Middle frontal gyrus (tissue), 1 donor: ENCODE measurements around the gene GAPDHS.

Experiments
- DNase-seq: peaks from one replicate; pipeline ENCODE4 v3.0.0-alpha.2; 2015; ENCODE audit warnings: low spot score; ENCODE audit errors: extremely low spot score

The GAPDHS gene

DNA sequence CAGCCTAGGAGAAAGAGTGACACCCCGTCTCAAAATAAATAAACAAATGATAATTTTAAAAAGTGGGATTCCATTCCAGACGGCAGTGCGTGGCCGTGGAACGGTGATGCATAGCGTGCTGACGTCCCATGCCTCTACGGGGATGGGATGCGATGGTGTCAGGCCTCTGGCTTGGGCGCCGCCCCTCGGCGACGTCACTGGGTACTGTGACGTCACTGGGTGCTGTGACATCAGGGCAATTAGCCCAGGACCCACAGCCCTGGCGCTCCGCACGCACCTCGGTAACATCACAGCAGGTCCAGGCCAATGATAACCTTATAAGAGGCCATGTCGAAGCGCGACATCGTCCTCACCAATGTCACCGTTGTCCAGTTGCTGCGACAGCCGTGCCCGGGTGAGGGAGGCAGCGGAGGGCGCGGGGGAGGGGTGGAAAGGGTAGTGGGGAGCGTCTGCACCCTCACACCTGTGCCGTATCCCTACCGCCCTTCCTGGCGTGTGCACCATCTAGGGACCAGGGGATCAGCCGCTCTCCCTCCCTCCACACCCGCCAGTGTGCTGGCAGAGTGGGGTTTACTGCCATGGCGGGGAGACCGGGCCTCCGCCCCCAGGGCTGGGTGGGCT, at the start of gene GAPDHS:
TSS of gene GAPDHS (plus strand) at position 256 of the 621 bp plus-strand sequence. CDS start at position 328, 72 bp downstream.
- no peak for DNase-seq

DNA sequence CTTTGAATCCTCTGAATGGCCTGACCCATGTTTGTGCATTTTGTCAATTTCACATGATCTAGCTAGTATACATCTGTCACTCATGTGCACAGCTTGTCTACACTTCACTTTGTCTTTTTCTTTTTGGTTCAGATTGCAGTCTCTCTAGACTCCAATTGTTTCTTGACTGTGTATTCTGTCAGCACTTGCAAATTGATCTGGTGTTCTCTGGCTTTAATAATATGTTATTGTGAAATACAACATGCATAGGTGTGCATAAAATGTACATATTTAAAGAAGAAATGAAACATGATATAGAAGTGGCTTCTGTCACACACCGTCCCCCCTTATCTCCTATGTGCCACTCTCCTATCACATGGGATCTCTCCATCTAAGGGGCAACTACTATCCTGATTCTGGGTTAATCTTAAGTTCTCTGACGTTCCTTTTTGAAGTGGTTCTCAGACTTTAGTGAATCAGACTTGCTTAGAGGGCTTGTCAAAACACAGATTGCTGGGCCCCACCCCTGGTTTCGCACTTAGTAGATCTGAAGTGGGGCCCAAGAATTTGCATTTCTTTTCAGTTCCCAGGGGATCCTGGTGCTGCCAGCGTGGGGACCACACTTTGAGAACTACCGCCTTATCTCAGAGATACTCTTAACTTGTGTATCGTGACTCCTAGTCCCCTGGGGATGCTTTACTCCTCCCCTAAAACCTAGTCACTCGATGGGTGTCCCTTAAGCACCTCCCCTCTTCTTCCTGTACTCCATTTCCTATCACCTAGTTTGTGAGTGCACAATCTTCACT, 48.8 kb upstream of the GAPDHS start:
- no peak for DNase-seq

DNA sequence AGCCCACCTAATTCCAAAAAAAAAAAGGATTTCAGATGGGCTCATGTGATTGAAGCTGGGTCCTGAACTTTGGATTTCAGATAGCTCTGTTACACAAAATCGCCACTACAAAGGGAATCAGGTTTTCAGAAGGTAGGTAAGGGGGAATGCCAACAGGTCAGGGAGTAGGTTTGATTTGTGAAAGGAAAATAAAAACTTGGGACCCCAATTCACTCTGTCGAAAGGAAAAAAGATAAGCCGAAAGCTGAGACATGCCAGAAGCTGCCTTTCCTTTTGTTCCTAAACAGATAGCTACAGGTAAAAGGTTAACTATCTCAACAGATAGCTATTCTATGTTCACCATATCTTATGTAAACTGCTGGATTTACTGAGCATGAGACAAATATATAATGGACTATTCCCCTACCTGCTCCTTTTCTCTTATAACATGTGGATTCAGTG, 47.0 kb upstream of the GAPDHS start:
- no peak for DNase-seq

DNA sequence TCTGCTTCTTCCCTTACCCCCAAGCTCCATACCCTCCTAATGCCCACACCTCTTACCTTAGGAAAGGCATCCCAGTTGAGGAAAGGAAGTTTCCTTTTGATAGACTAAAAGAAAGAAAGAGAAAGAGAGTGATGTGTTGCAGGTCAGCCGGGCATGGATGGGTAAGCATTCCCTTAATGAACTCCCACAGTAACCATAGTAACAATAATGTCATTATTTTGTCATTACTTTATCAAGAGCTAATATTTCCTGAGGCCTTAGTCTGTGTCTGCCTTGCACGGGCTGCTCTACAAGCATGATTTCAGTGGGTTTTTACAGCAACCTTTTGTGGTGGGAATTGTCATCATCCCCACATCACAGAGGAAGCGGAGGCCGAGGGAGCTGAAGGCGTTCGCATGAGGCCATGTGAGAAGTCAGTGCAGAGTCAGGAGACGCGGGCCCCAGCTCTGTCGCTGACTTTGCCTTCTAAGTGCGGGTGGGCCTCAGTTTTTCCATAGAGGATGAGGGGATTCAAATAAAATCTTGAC, 45.5 kb upstream of the GAPDHS start:
- no peak for DNase-seq

DNA sequence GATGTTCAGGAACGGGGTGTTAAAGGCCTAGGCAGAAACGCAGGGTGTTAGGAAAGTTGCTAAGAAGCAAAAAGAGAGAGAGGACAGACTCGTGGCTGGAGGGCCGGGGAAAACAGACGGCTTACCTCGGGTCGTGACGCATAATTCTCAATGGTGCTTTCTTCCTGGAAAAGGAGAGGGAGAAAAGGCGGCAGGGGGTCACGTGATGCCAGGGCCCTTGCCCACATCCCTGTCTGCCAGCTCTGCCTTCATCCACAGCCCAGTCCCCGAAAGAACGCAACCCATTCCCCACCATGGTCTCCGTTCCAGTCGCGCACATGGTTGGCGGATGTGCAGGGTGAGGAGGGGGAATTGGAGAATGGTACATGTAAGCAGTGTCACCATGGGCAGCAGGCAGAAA, 44.6 kb upstream of the GAPDHS start:
- no peak for DNase-seq

DNA sequence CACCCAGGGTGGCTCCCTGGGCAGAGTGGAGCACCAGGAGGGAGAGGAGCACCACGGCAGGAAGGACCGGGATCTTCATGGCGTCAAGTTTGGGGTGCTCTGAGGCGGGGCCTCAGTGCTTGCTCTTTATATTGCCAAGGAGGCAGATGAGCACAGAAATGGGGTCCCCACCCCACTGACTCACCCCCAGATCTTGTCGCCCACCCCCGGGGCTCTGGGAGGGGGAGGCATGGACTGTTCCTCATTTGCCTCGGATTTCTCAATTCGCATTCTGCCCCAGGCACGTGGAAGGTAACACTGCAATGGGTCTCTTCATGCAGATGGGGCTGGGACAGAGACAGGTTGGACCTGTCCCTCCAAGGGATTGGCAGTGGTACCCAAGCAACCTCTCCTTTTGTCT, 42.9 kb upstream of the GAPDHS start, which contains the start of gene KRTDAP:
TSS of gene KRTDAP (minus strand) at position 101 of the 400 bp plus-strand sequence. CDS start at position 79, 22 bp downstream.
- DNase-seq = no peak

DNA sequence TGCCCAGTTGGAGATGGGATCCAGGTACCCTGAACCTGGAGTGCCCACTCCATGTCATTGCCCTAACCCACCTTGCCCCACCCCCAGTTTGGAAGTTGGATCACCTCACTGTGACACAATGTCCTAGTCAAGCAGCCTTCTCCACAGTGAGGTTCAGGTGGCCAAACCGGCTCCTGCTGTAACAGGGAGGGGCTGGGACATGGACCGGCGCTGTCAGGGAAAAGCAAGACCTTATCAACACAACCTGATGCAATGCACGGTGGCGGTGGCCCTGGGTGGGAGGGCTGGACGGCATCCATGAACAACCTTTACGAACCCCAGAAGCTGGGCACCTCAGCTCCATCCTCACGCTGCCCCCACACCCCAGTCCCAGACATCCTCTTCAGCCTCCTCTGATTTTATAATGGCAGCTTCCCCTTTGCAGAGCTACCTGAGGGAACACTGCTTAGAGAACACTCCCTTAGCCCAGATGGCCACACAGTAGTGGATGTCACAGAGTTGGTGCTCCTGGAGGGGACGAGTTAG, 41.4 kb upstream of the GAPDHS start:
- no peak for DNase-seq

DNA sequence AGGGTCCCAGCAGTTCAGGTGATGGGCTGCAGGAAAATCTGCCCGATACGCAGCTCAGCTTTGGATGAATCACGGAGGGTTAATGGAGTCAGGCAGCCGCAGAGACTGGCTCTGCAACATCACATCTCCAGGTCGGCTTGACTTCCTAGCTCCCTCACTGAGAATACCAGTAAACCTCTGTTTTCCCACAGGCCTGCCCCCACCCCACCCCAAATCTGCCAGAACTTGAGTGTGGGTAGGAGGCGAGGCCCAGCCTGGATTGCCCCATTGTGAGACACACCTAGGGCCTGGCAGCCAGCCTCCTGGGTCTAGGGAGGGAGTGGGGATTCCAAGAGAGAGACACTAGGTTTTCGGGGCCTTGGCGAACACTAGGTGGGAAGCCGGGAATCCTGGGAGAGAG, 39.3 kb upstream of the GAPDHS start:
- no peak for DNase-seq

DNA sequence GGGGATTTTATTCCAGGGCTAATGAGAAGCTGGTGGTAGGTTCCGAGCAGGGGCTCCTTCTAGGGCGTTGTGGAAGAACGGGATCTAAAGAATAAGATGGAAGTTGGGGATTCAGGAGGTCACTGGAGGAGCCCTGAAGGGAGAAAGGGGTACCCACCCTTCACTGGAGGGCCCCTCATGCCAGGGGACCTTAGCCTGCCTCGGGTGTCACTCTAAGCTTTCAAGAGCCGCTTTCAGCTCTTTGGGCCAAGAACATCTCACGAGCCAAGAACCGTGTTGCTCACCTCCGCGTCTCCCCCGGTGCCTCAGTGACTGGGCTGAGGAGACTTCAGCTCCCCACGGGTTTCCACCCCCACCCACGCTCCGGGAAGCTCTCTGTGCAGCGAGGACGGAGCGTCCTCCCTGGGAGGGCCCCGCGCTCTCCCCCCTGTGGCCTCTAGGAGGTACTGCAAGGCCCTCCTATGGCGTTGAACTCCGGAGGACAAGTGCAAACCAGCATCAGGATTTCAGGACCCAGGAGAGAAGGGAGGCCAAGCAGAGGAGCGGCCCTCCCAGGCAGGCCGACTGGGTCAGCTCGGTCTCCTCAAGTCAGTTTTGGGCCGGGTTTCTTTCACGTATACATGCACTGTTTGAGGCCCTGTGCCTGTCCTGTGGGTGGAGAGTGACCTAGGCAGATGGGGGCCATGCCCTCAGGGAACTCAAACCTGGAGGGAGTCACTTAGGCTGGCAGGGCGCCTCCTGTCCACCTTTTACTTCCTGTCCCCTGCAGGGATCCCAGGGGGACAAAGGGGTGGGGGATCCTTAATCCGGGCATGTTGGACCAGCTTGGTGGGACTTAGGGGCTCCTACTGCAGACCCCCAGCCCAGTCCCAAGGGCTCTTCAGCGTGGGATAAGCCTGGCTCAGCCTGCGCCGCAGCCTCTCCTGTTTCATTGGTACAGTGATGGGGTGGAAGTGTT, 37.9 kb upstream of the GAPDHS start:
- peak; percentile 46 for DNase-seq

DNA sequence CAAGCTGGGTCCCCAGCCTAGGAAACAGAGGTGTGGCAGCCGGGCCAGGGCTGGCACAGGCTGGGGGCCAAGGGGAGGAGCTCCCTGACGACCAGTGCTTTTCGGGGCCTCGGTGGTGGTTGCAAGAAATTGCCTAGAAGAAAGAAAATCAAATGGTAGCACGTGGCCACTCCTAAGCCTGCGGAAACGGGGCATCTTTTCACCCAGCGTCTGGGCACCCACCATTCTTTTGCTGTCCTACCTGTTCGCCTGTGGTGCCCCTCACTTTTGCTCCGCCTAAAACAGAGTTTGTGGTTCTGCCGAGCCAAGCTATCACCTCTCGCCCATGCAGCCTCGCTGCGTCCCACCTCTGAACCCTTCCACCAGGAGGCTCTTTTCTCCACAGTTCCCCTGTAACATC, 35.9 kb upstream of the GAPDHS start:
- no peak for DNase-seq

DNA sequence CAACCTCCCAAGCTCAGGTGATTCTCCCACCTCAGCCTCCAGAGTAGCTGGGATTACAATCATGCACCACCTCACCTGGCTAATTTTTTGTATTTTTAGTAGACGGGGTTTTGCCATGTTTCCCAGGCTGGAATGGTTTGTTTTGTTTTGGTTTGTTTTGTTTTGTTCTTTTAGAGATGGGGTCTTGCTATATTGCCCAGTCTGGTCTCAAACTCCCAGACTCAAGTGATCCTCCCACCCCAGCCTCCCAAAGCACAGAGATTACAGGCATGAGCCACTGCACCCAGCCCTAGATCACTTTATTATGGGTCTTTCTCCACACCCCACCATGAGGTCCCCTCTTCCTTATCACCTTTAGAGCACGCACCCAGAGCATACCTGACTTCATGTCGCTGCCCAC, 35.0 kb upstream of the GAPDHS start:
- DNase-seq = no peak

DNA sequence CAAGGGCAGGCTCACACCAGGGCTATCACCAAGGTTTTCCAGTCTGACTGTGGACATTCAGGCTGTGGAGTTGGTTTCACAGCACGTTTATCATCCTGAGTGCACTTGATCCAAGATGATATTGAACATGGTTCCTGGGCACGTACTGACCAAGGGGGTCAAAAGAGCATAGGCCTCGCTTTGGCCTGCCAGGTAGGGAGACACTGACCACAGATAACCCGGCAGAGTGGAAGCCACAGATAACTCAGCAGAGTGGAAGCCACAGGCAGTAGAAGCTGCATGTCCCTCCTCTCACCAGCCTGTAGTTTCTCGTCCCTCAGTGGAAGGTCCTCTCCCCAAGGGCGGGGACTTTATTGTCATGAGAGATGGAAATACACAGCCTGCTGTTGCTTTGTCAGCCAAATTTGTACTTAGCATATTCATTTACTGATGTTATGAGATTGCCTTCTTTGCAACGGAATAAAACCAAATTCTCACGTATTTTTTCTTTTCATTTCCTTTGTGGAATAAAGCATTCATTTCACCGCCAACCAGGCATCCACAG, 34.2 kb upstream of the GAPDHS start:
- no peak for DNase-seq

DNA sequence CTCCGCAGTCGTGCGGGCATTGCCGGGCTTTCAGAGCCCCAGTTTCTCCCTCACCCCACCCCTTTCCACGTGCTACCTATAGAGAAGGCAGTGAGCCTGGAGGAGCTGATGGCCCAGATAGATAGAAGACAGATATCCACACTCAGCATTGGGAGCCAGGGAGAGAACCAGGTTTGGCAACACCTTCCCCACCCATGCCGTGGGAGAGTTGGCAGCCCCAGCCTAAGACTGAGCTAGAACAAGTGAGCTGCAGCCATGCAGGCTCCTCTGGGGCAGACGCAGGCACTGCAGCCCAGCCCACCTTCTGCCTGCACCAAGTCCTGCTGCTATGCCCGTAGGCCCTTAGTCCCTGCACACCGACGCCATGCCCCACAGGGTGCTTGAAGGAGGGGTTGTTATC, 32.6 kb upstream of the GAPDHS start:
- no peak for DNase-seq

DNA sequence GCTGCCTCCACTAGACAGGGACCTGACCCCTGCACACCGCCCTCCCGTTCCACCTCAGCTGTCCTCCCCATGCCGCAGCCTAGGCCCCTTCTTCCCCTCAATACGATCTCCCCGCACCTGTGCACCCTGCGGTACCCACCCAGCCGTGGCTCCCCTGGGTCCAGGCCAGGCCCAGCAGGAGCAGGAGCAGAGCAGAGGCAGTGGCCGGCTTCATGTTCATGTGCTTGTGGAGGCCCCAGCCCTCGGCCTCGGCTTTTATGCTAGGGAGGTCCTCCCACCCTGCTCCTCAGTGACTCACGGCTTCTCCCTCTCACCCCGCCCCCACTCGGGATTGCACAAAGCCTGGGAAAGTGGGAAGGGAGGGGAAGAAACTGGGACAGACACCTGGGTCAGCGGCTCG, 31.6 kb upstream of the GAPDHS start:
- DNase-seq = no peak

DNA sequence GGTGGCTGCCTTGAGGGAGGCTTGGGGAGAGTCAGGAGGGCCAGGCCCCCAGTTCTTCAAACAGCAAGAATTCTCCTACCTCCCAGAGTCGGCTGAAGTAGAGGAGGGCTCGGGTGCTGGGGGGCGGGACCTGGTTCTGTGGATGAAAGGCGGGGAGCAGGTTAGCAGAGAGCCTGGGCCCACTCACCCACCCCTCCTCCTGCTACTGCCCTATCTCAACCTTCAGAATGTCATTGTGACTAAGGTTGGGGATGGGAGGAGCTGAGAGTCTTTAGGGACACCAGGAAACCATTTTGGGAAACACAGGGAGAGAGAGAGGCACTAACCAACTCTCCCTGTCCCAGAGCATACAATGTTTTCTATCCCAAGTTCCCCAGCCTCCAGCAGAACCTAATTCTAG, 30.5 kb upstream of the GAPDHS start:
- DNase-seq = no peak

DNA sequence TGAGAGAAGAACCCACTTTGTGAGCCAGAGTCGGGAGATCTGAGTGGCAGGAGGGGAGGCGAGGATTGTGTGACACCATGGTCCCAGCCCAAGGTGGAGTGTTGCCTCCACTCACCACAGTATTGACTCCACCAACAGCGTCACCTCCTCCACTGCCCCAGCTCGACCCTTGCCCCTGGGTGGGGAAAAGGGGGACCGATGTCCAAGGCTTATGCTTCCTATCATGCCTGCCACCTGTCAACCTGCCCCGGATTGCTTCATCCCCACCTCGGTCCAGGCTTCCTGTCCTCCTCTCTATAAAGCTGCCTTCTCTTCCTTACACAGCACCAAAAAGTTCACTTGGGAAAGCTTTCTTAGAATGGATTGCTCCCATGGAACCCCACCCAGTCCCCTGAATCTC, 27.2 kb upstream of the GAPDHS start:
- DNase-seq = no peak

DNA sequence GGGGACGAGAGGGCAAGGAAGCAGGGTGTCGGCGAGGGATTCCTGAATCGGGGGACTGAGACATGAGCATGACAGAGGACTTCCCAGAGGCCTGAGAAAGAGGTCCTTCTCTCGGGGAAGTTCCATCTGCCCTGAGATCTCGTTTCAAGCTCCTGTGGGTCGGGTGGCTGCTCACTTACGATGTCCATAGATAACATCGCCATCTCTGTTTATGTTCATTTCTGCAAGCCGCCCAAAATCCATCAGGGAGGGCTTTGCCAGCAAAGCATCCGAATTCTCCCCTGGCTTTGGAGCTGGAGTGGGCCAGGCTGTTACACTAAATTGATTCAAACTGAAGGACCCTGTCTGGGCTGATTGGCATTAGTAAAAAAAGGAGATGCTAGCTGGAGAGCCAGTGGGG, 25.7 kb upstream of the GAPDHS start:
- DNase-seq = no peak

DNA sequence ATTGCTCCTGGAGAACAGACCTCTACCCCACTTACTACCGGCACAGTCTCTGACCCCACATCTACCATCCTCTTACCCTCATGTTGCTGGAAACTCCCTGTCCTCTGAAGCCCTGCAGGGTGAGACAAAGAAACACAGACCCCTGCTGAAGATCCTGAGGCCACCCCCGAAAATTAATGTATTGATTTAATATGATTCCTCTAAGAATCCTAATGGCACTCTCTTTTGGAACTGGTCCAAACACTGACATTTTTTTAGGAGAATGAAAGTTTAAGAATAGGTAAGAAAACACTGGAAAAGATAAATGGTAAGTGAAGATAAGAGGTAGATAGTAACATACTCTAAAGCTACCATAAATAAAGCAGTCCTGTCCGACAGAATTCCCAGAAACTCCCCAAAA, 25.1 kb upstream of the GAPDHS start:
- DNase-seq = no peak

DNA sequence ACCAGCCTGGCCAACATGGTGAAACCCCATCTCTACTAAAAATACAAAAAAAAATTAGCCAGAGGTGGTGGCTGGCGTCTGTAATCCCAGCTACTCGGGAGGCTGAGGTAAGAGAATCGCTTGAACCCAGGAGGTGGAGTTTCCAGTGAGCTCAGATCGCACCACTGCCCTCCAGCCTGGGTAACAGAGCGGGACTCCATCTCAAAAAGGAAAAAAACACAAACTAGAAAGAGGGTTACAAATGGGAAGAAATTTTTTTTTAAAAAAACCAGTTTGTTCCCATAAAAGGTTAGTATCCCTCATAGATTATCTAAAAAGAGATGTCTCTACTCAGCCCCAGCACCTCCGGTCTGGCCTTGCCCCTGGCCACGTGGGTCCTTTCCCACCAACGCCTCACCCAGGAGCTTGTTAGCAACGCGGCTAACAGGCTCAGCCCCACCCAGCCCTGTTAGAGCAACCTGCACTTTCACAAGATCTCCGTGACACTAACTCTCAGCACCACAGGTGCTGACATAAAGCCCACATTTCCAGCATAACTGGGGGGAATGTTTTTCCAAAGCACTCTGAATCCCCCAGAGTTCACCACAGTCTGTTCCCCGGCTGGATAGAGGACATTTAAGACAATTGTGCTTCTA, 24.1 kb upstream of the GAPDHS start:
- no peak for DNase-seq

DNA sequence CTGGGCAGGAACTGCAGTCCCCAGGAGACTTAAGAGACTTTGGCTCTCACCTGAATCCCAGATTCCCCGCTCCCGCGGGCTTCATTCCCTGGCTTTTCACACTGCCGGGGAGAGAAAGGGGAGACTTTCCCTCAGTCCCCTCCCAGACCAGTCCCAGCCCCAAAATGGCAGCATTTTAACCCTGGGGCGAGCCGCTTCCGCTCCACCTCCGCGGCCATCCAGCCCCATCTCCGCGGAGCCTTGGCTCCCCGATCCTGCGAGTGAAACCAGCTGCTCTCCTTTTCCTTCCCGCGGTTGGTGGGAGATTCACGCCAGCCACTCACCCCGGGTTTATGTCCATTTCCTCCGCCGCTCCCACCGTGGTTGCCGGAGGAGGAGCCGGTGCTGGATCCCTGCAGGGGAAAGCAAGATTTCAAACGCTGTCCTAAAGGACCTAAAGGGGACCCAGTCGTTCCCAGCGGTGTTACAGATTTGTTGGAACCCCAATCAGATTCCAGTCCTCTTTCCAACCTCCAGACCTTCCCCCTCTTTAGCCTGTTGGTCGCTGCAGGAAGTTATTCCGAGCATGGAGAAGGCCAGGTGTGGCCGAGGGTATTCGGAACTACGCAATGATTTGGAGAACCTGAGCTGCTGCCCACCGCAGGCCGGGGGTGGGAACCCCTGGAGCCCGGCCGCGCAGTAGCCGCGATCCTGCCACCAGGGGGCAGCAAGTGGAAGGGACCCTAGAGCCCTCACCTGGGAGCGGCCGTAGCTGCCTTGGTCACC, 23.2 kb upstream of the GAPDHS start:
- no peak for DNase-seq
